WTC11 (cell line): ENCODE measurements around the gene CDKN1C. TPM values are rescaled to one million over a fixed set of nuclear protein-coding genes. Genes with fewer than 3 reads are reported as not detected.

Source experiments
- ATAC-seq: fragments of 200-7000 bp; cut with Tn5 transposase; 2 replicates; pipeline ENCODE4 v1.10.0; 2021; ENCODE audit warnings: mild to moderate bottlenecking, moderate library complexity
- CTCF ChIA-PET: fragments of 300-600 bp; sonication (Branson Sonifier 250); formaldehyde crosslinking; loops from one replicate; lab custom pipeline; 2021; ENCODE audit warnings: antibody characterized with exemption; lab: Charles Lee
- POLR2A ChIA-PET: fragments of 350-600 bp; sonication (Branson Sonifier 250); formaldehyde crosslinking; loops from one replicate; lab custom pipeline; 2021; ENCODE audit warnings: antibody characterized with exemption; lab: Charles Lee
- DNase-seq: peaks from one replicate; pipeline ENCODE4 v3.0.0; 2021; ENCODE audit warnings: low spot score
- H3K27ac Mint-ChIP-seq: 2 replicates; pipeline ENCODE4 v1.8.0; 2021; ENCODE audit warnings: mixed read lengths
- H3K27me3 Mint-ChIP-seq: 2 replicates; pipeline ENCODE4 v1.8.0; 2021; ENCODE audit warnings: low read depth, mild to moderate bottlenecking, moderate library complexity, mixed read lengths
- H3K36me3 Mint-ChIP-seq: 2 replicates; pipeline ENCODE4 v1.8.0; 2021; ENCODE audit warnings: mixed read lengths
- H3K4me1 Mint-ChIP-seq: 2 replicates; pipeline ENCODE4 v1.8.0; 2022; ENCODE audit warnings: mixed read lengths
- H3K4me3 Mint-ChIP-seq: 2 replicates; pipeline ENCODE4 v1.8.0; 2021; ENCODE audit warnings: mild to moderate bottlenecking, moderate library complexity, mixed read lengths
- H3K9me3 Mint-ChIP-seq: 2 replicates; pipeline ENCODE4 v1.8.0; 2021; ENCODE audit warnings: mixed read lengths
- AFF4 ChIP-seq: sonication (generic); formaldehyde crosslinking; IDR thresholded peaks from 2 replicates; pipeline ENCODE4 v1.8.1; 2023; ENCODE audit warnings: mild to moderate bottlenecking, missing genetic modification reagents, borderline replicate concordance
- AR ChIP-seq: fragments of 250-450 bp; sonication (Bioruptor Pico); IDR thresholded peaks from 2 replicates; pipeline ENCODE4 v1.9.0; 2021; ENCODE audit warnings: mild to moderate bottlenecking
- ATF2 ChIP-seq: sonication (generic); formaldehyde crosslinking; IDR thresholded peaks from 2 replicates; pipeline ENCODE4 v1.8.1; 2022; ENCODE audit warnings: low read depth, missing genetic modification reagents, borderline replicate concordance
- E2F4 ChIP-seq: sonication (generic); formaldehyde crosslinking; IDR thresholded peaks from 2 replicates; pipeline ENCODE4 v1.8.1; 2022; ENCODE audit warnings: low read depth, mild to moderate bottlenecking, moderate library complexity, missing genetic modification reagents, borderline replicate concordance
- ELF4 ChIP-seq: sonication (generic); formaldehyde crosslinking; IDR thresholded peaks from 2 replicates; pipeline ENCODE4 v1.8.1; 2022; ENCODE audit warnings: low read depth, mild to moderate bottlenecking, moderate library complexity, missing genetic modification reagents
- ESRRA ChIP-seq: sonication (generic); formaldehyde crosslinking; IDR thresholded peaks from 2 replicates; pipeline ENCODE4 v1.8.1; 2022; ENCODE audit warnings: mild to moderate bottlenecking, missing genetic modification reagents, borderline replicate concordance
- FOXK1 ChIP-seq: sonication (generic); formaldehyde crosslinking; IDR thresholded peaks from 2 replicates; pipeline ENCODE4 v1.8.0; 2022; ENCODE audit warnings: mild to moderate bottlenecking, moderate library complexity, missing genetic modification reagents
- GRHL2 ChIP-seq: fragments of 250-450 bp; sonication (Bioruptor Pico); IDR thresholded peaks from 2 replicates; pipeline ENCODE4 v1.8.0; 2022; ENCODE audit warnings: mild to moderate bottlenecking, moderate library complexity; ENCODE audit not compliant: insufficient replicate concordance, severe bottlenecking
- MAX ChIP-seq: sonication (generic); formaldehyde crosslinking; IDR thresholded peaks from 2 replicates; pipeline ENCODE4 v1.8.0; 2022; ENCODE audit warnings: mild to moderate bottlenecking, missing genetic modification reagents
- RELA ChIP-seq: sonication (generic); formaldehyde crosslinking; IDR thresholded peaks from 2 replicates; pipeline ENCODE4 v1.8.1; 2022; ENCODE audit warnings: missing genetic modification reagents, mild to moderate bottlenecking, borderline replicate concordance
- RORB ChIP-seq: fragments of 250-450 bp; sonication (Bioruptor Pico); IDR thresholded peaks from 2 replicates; pipeline ENCODE4 v1.9.0; 2021; ENCODE audit warnings: mild to moderate bottlenecking
- SOX15 ChIP-seq: fragments of 250-450 bp; sonication (Bioruptor Pico); IDR thresholded peaks from 2 replicates; pipeline ENCODE4 v1.9.0; 2021; ENCODE audit warnings: mild to moderate bottlenecking
- ZNF512 ChIP-seq: sonication (generic); formaldehyde crosslinking; IDR thresholded peaks from 2 replicates; pipeline ENCODE4 v1.8.1; 2022; ENCODE audit warnings: missing genetic modification reagents, borderline replicate concordance
- total RNA-seq: library from RNA; stranded (reverse); gene quantifications from 3 replicates; pipeline ENCODE4 v1.2.3, GENCODE V29; 2021

CDKN1C gene
- total RNA-seq, 1 experiment from 2014 or later: 25.0 TPM

GRCh38 chr11:2842876-2843275 lies 42.7 kb downstream of the CDKN1C start (continued):
- TF ChIP-seq E2F4 (CRISPR knock-in tag) (no peak), SOX15 (CRISPR knock-in tag) (no peak)

GRCh38 chr11:2841411-2842190 lies 44.0 kb downstream of the CDKN1C start:
- DNase-seq: no peak
- Mint-ChIP-seq H3K9me3 (no peaks in the 10 kb centered on the region), H3K4me1 (peaks cover 11% of the 10 kb centered on the region), H3K36me3 (no peaks in the 10 kb centered on the region), H3K27ac (no peak overlapping the region), H3K4me3 (no peak overlapping the region), H3K27me3 (peaks cover 41% of the 10 kb centered on the region)
- ChIA-PET CTCF (interaction anchor here (1.4 kb wide), 1 partner anchor 310 kb away, joined by 3 read pairs; no protein-coding TSS in a partner anchor), POLR2A (no interaction called here)
- no peak for ATAC-seq
- TF ChIP-seq RELA (CRISPR knock-in tag): no peak
- no peak for TF ChIP-seq RORB (CRISPR knock-in tag)
- TF ChIP-seq MAX (CRISPR knock-in tag): no peak
- no peak for TF ChIP-seq ZNF512 (CRISPR knock-in tag)
- no peak for TF ChIP-seq FOXK1
- TF ChIP-seq ESRRA (CRISPR knock-in tag): no peak
- TF ChIP-seq GRHL2 (CRISPR knock-in tag): no peak
- TF ChIP-seq AFF4 (CRISPR knock-in tag): no peak
- no peak for TF ChIP-seq ELF4
- no peak for TF ChIP-seq SOX15 (CRISPR knock-in tag)
- no peak for TF ChIP-seq ATF2 (CRISPR knock-in tag)
- TF ChIP-seq AR (CRISPR knock-in tag): no peak
